NCI-H82 (cell line): ENCODE results near the gene CCDC33.

Experiments used
- DNase-seq: peaks from one replicate; lab custom pipeline; 2025; lab: John Stamatoyannopoulos, UW

CCDC33 gene

DNA sequence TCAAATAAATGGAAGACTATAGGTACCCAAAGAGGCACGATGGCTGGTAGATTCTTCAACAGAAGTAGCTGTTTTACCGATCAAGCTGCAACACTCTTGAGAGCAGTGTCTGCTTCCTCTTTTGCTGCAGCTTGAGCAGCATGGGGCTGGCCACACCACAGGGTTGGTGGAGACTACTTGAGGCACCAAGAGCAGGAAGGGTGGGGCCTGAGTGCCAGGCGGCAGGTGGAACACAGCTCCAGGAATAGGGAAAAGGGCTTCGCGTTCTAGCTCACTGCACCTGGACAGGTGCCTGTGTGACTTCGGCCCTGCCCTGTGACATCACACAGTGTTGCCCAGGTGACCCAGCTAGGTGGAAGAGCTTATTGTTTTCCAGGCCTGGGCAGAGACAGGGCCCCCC, at the start of gene CCDC33:
TSS of gene CCDC33 (plus strand) at position 365 of the 400 bp plus-strand sequence. CDS start 394 bp downstream, outside the sequence.
- no peak for DNase-seq

DNA sequence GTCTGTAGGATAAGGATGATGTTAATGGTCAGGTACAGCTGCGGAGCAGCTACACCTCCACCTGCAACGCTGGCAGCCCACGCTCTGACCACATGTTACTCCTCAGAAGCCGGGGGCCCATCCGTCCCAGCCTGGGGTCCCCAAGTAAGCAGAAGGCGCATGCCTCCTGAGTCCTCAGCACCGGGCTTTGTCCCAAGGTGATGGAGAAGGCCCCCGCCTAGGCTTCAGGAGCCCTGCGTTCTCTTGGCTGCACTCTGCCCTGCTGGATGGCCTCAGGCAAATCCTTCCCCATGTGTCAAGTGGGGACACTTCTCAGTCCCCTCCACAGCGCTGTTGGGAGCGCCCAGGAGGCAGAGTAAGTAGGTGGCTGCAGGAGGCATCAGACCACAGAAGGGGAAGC, 47.9 kb upstream of the CCDC33 start:
- no peak for DNase-seq

DNA sequence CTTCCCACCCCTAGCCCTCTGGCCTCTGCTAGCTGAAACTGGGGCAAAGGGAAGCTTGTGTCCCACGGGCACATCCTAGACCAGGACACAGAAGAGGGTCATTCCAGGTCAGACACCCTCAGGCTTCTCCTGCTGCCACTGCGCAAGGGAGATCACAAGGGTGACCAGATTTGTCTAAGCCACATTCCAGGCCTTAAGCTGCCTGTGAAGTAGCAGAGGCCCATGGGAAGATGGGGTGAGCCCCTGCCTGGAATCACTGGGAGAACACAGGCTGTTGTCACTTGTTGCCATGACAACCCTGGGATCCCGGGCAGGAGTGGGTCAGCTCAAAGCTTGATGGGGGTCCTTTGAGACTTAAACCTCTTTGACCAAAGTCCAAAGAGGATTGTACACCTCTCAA, 44.3 kb upstream of the CCDC33 start:
- peak; percentile 56 for DNase-seq

DNA sequence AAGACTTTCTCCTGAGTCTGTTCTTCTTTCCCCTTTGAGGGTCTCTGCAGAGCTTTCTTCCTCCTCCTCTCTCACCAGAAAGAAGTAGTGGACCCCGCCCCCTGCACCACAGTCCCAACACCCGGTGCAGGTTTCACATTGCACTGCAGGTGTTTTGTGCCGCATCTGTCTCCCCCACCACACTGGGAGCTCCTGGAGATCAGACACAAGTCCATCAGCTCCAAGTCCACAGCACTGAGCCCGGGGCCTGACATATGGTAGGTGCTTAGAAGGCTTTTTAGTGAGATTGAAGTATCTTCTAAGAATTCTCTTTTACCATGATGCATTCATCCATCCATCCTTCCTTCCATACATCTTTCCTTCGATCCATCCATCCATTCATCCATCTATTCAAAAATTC, 43.4 kb upstream of the CCDC33 start:
- DNase-seq, result peak; percentile 54

DNA sequence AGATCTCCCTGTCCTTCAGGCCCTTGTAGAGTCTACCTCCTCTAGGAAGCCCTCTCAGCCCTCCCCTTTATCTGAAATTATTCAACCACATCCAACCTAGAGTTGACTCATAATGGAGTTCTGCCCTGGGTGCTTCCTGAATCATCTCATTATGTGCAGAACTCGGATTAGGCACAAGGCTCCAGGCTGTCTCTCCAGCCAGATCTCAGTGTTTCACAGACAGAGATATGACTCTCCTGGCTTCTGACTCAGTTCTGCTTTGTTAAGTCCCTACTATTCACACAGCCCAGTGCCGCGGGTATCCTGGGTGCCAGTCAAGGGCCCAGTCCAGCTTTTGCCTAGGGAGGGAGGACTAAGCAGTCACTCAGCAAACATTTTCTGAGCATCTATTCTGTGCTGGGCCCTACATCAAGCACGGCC, 42.8 kb upstream of the CCDC33 start:
- peak; percentile 74 for DNase-seq

DNA sequence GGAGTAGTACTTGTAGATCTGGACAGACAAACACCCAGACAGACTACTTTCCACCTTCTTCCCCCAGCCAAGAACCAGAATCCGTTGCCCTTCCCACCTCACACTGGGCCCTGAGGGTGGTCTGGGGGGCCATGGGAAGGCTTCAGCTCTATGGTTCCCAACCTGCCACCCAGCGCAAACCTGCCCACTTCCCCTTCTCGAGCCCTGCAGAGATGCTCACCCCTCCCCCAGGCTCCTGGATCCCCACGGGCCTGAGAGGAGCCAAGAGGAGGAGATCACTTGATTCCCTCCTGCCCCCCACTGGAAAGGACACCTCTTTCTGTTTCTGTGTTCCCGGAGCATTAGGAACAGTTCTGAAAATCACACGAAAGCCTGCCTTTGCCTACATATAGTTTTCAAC, 42.2 kb upstream of the CCDC33 start:
- no peak for DNase-seq

DNA sequence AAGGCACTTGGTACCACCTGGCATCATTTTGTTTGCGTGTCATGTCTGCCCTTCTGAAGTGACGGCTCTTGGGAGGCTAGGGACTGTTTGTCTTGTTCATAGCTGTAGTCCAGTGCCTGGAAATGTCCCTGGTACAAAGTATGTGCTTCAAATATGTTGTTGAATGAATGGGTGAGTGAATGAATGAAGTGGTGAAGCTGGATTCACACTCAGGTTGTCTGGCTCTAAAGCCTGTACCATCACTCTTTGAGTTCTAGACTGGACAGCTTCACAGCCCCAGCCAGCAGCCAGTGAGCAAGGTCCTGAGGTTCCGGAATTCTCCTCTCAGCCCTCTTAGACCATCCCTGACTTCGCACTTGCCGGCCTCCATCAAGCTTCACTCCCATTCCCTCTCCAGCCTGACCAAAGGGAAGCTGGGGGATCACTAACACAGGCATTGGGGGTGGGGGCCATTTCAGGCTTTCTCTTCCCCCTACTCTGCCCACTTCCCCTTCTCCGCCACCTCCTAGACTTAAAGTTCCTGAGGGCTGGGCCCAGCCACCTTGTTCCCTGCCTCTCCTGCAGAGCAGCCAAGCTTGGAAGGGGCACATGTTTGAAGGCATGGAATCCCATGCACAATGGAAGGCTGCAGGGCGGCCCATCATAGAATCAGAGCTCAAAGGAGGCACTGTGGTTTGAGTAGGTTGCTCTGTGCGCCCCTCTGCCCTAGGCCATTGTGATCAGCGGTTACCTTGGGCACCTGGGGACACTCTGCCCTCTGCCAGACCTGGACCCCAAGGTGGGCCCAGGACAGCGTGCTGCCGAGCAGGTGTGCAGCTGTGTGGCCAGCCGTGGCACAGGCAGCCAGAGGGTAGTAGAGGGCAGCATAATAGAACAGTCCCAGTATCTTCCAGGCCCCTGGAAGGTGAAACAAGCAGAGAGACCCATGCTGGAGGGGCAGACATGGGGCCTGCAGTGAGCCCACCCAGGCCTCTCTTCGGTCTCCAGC, 41.3 kb upstream of the CCDC33 start:
- DNase-seq, result no peak

DNA sequence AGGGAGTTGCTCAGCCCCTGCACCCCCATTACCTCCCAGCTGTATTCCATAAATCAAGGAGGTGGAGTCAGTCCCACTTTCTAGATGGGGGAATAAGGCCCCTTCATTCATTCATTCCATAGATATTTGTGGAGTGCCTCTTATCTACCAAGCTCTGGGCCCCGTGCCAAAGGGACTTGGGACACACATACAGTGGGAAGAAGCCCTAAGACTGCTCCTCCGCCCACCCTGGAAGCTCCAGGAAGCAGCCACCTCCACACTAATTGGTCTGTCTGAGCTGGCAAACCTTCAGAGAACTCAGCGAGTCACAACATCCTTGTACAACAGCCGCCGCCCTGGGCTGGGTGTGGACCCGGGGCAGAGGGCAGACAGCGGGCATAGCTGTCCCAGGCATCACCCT, 40.0 kb upstream of the CCDC33 start:
- DNase-seq, result no peak

DNA sequence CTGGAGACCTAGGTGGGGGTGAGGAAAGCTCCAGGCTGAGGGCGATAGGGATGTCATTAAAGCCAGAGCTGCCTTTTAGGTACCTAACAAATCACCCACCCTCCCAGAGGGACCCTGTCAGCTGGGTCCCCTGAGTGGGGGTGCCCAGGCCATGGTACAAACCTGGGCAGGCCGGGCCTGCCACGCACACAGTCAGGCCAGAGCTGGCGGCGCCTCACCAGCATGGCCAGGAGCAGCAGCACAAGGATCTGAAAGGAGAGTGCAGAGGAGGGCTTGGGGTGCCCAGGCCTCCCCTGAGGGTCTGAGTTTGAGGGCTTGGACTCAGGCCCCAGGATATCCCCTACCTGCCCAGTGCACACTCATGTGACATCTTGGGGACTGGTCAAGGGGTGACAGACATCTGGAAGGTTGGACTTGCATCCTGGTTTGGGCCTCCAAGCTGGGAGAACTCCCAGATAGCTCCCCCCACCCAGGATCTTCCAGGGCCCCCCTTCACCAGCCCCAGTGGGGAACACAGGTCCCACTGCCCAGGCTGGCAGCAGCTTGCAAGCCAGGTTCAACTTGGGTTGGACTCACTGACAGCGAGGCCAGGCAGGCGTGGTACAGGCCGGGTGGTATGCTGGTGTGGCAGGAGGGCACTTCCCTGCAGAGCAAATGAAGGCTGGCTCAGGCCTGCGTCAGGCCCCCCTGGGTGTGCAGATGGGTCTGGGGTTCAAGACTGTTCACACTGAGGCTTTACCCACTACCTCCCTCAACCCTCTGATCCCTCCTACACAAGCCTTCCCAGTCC, 38.8 kb upstream of the CCDC33 start:
- DNase-seq, result no peak

DNA sequence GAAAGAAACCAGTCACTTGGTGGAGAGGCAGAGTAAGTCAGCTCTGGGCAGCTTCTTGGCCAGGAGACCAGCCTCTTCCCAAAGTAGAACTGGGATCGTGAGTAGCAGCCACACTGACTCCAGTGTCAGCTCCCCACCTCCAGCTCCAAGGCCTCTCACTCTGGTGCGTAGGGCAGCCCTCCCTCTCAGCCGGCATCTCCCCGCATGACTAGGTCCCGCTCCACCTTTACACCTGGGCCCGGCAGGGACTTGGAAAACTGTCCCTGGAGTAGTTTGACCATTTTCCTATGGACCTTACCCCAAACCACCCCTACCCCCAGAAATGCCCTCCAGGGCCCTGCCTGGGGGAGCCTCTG, 36.9 kb upstream of the CCDC33 start:
- no peak for DNase-seq

DNA sequence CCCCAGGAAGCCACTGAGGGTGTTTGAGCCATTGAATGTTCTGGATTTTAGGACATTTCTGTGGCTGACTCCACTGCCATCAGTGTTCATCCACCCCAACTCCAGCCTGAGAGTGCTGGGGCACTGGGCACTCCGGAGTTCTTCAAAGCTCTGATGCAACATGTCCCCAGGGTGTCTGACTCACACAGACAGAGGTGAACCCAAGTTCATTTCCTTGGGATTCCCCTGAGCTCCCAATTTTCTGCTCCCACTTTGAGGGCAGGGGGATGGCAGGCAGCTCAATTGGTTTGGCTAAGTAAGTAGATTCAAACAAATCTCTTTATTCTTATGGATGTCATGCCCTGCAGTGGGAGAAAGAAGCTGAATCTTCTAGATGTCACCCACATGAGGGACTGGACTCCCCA, 35.7 kb upstream of the CCDC33 start:
- no peak for DNase-seq

DNA sequence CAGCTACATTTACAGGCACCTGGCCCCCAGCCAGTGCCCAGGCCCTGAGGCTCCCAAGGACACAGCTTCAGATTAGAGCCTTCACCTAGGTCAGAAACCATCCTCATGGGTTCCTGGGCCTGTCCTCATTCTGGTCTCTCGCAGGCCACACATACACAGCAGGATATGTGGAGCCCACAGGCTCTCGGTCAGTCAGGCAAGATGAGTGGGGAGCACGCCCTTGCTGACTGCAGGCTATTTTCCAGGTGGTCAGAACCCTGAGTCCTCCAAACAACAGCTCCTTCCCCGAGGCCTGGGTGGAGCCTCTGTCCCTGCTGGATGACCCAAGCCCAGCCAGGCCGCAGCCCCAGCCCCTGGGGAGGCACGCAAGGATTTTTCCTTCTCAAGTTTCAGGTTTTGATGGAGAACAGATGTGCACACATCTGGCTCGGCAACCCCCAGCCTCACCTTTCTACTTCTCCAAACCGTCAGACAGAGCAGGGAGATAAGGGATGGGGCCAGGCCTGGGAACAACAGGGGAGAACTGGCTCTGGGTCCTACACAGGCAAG, 35.2 kb upstream of the CCDC33 start:
- no peak for DNase-seq

DNA sequence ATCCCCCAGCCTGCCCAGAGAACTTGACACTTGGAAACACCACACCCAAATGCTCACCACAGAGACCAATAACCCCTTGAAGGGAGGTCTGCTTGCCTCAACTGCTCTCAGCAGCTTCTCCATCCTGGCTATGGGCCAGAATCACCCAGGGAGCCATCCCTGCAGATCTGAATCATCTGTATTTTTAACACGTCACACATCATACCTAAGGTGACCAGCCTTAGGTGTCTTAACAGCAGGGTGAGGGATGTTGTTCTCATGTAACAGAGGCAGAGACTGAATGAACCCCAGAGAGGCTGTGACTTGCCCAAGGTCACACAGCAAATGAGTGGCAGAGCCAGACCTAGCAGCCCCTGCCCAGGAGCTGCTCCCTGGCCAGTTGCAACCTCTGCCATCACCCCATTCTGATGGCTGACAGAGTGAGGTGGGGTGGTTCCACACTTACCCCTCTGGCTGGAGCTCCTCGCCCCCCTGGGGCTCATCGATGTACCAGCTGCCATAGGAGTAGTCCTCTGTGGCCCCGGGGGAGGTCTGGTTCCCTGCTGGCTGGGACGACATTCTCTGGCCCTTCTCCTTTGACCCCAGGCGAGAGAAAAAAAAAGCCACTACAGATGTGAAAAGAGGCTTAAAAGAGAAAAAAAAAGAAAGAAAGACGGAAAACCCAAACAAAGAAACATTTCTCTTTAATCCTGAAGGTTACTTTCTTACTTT, 34.3 kb upstream of the CCDC33 start:
- DNase-seq, result no peak

DNA sequence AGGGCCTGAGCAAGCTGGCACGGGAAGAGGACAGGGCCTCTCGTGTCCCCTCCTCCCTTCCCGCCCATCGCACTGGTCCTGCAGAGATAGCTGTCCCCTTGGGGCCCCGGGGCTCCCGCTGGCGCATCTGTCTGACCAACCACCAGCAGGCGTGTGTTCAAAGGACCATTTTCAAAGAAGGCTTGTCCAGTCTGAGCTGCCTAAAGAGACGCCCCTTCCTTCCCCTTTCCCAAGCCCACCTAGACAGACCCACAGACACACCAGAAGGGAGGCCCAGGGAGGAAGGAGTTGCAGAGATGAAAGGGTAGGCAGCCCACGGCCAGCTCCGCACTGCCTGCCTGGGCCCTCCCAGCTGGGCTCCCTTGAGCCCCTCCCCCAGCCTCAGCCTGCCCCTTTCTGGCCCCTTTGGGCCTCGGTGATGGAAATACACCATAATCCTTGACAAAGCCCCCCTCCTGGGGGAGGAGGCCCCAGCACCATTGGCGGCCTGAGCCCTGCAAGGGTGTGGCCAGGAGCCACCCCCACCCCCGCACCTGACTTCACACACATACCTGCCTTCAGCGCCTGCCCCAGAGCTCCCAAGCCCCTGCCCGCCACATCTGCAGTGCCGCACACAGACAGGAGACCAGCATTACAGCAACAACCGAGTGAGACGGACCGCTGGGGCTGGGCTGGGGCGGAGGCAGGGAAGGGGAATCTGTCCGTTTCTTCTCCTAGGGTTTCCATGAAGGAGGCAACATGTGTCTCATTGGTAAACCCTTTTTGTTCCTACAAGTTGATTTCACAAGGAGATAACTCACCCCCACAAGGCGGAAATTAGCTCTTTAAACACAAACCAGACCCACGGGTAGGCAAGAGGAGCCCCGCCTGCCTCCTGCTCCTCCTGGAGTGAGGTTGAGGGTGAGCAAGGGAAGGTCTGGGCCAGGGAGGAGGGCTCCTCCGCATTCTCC, 33.4 kb upstream of the CCDC33 start, which contains the start of gene STRA6:
TSS of gene STRA6 (minus strand) at position 336 of the 950 bp plus-strand sequence. CDS start 520 bp downstream, outside the sequence.
- peak; percentile 98 for DNase-seq

DNA sequence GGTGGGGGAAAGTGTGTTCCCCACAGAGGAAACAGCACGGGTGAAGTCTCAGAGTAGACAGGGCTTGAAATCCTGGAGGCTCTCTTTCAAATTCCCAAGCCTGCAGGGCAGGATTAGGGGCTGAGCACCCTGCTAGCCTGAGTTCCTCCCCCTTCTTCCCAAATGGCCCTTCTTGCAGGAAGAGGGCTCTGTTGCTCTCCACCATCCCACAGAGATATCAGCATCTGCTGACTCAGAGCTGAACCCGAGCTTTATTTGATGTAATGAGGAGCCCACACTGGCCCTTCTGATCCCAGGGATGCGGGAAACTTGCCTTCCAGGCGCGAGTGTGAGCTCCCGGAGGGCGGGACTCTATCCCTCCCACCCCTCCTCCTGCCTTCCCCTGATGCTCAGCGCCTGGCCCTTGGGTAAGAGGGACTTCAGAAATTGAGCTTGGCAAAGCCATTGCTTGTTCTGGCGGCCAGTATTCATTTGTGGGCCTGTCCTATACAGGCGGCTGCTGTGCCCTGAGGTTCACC, 32.2 kb upstream of the CCDC33 start:
- DNase-seq, result peak; percentile 92

DNA sequence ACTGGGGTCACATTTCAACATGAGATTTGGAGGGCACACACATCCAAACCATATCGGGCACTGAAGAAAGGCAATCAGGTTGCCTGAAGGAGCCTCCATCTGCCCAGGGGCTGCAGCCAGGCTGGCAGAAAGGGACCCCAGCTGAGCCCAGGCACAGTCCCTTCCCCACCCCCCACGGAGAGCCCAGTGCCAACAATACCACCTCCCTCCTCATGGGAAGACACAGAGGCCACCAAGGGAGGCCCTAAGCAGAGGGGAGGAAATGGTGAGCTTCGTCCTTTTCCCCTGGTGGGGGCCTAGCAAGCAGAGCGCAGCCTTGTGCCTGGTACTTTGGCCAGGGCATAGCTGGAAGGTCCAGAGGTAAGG, 30.6 kb upstream of the CCDC33 start:
- no peak for DNase-seq

DNA sequence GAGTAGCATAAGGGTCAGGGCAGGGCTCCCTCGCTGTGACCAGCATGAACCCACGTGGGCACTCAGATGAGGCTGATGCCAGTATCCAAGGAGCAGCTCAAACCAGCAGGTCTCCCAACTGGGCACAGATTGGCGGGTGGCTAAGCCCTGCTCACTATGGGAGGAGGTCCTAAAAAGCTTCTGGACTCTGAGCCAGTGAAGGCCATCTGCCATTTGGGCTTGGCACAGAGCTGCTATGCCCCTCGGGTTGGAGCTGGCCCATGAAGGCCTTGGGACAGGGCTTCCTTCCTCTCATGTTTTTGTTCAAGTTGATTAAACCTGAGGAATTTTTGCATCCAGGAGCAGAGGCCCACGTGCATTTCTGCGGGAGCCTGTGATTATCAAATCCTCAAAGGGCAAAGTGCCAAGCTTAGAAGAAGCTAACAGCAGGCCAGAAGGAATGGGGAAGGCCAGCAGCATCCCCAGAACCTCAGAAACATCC, 29.3 kb upstream of the CCDC33 start:
- no peak for DNase-seq

DNA sequence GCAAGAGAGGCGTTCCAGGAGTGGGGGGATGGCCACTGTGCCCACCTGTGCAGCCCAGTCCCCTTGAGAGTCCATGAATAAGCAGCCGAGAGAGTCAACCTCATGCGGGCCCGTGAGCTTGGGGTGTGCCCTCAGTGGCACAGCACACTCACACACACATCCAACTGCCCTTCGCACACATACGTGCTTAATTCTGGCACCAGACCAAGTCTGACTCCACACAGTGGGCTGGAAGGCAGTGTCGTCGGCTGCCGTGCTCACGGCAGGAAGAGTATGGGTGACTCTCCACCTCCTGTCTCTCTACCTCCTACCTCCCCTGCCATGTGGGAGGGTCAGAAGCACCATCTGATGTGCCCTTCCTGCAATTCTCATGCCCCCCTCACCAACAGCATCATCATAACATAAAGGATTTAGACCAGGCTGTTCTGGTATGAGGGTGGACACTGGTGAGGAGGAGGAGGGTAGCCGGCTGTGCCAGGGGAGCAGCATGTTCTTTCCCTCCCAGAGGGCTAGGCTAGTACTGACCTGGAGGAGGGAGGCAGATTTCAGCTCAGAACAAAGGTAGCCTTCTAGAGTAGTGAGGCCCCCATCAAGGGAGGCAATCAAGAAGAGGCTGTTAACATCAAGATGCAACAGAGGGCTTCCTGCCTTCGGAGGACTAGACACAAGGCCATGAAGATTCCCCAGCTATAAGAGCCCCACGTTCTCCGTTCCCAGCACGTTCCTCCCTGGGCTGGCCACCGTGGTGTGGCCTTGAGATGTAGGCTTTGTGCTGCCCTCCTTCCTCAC, 28.3 kb upstream of the CCDC33 start:
- DNase-seq, result no peak

DNA sequence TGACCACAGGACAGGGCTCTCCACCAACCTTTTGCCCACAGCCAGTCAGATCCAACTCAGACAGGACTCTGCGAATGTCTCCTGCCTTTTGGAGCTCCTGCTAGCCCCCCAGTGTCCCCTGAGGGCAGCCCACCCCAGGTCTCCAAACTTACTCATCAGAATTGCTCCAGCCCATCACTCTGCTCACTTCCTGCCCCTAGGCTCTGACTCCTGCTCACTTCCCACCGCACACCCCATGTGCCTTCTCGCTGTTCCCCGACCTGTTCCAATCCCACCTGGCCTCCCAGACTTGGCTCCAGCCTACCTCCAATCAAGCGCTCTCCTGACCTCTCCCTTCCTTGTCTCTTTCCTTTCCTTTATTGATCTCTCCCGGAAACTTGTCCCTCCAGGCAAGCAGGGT, 27.6 kb upstream of the CCDC33 start:
- DNase-seq, result no peak
